GM03348 (cell line): ENCODE results near the gene EYA3.

Experiments
- DNase-seq: peaks from one replicate; pipeline ENCODE4 v3.0.0; 2012; ENCODE audit warnings: low spot score

The EYA3 gene

DNA sequence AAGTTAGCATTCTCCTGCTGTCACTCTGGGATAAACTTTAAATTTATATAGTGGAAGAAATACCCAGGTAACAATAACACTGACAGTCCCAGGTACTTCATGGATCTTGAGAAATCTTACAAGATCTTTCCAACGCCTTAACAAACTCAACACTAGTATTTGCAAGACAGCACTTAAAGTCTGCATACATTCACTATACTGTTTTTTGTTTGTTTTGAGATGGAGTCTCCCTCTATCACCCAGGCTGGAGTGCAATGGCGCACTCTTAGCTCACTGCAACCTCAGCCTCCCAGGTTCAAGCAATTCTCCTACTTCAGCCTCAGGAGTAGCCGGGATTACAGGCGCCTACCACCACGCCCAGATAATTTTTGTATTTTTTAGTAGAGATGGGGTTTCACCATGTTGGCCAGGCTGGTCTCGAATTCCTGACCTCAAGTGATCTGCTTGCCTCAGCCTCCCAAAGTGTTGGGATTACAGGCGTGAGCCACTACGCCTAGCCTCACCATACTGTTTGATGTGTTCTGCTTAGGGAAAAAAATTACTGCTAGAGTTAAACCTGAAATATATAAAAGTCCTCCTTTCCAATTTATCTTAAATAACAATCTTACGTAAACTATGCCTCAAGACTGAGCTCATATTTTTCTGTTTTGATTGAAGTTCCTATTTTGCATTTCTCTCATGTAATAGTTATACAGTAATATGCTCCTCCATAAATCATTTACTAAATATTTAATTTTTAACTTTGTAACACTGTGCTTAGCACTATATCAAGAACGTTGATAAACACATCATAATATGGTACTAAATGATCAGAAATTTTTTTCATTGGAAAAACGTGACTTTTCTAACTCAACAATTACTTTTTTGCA, 17.5 kb downstream of the EYA3 start:
- no peak for DNase-seq

DNA sequence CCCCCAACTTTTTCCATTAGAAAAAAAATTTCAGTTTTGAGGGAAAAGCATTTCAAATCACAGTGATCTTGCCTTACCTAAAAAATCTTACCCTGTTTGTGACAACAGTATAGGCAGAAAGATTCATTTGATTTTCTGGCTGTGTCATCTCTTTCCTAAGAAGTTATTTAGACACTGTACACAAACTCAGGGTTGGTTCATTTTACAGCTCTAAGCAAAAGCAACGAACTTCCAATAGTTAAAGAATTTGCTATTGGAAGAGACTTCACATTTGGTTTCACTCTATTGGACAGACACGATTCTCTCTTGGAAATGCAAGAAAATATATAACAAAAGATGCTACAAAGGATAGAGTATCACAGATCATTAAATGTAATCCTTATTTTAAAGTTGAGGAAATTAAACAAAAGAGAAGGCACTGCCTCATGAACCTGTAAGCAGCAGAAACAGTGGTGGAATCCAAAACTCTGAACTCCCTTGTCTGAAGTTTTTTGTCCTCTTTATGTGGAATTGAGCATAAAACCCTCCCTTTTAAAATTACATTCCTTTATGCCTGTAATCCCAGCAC, 20.8 kb downstream of the EYA3 start:
- peak; percentile 10 for DNase-seq

DNA sequence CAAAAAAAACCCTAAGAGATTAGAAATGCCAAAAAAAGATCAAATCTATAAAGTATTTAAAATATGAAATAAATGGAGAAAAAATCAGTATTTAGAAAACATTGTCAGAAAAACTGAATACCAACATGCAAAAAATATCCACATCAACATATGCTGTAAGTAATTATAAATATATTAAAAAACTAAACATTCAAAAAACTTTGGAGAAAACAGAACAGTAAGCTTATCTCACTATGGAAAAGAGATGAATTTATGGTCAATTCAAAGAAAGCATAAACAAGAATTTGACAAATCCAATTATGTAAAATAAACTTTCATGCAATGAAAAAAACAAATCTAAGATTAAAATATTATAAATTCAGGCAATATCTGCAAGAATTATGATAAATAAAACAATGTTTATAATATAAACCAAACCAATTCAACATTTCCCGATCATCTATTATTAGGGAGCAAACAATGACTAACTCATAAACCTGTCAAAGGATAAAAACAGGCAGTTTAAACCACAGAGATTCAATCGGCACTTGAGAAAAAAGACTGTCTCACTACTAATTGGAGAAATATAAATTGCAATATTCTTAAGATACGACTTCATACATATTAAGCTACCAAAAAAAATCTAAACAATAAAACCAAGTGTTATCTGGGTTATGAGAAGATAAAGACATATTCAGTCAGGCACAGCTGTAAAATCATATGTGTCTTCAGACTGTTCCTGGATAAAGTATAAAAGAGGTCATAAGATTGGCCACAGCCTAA, 21.8 kb downstream of the EYA3 start:
- DNase-seq: no peak

DNA sequence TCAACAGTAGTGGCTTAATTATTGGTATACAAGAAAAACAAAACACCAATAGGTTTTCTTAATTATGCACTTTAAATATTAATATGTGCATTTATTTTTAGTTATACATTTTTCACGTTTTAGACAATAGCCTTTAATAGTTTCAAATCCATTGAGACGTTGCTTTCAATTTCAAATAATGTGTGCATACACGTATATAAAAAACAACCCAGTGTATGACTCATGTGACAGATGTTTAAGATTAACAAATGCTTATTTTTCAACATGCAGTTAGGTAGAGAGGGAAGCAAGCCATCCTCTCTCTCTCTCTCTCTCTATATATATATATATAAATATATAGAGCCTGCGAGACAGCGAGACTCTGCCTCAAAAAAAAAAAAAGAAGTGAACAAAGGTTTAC, 24.3 kb downstream of the EYA3 start:
- DNase-seq: peak; percentile 25

DNA sequence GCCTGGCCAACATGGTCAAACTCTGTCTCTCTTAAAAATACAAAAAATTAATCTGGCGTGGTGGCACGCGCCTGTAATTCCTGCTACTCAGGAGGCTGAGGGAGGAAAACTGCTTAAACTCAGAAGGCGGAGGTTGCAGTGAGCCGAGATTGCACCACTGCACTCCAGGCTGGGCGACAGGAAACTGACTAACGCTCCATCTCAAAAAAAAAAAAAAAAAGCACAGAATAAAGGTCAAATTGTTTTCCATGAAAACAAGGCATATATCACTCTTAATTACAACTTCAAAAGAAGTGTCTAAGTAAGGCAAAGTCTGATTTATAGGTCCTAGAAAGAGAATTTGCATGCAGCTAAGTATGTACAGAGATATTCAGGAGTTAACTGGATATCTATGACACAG, 25.6 kb downstream of the EYA3 start:
- no peak for DNase-seq

DNA sequence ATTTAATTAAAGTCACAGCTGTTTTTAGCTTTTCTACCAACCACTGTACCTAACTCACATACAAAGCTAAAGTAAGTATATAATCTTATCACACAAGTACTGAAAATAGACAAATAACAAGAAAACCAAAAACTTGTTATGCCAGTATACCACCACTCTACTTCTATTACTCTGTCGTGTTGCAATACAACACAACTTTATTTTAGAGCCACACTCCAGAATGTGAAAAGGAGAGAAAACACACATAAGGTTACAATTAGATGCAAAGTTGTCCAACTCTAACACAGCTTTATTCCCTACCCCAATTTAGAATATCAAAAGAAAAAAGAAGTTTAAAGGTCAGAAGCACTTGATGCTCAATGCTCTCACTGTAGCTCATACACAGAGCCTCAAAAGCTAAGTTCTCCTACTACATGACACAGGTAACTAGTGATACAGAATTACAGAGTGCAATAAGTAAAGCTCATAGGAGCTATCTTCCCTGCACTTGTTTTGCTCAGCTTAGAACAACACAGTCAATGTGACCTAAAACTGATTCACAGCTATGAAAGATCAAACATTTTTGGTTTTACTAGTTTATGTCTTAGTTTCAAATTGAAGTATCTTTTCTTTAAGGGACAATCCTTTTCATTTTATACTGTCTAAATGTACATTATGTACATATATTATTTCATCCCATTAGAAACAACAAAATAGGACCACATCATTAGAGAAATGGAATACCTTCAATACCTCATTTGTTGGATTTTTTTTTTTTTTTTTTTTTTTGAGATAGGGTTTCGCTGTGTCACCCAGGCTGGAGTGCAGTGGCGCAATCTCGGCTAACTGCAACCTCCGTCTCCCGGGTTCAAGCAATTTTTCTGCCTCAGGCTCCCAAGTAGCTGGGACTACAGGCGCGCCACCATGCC, 29.2 kb downstream of the EYA3 start:
- no peak for DNase-seq

DNA sequence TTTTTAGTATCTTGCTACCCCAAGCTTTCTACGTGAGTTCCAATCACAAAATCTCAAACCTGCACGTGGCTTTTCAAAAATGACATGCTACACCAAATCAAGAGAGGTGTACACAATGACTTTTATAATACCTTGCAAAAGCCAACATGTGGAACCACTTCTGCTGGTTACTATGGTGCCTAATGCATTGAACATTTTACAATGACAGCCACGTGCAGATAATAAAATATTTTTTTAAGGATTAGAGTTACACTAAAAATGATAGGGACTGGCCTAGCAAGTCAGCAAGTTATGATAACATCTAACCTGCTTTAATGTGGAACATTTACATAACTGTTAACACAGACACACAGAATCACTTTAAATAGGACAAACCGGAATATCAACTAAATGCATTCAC, 30.2 kb downstream of the EYA3 start:
- no peak for DNase-seq

DNA sequence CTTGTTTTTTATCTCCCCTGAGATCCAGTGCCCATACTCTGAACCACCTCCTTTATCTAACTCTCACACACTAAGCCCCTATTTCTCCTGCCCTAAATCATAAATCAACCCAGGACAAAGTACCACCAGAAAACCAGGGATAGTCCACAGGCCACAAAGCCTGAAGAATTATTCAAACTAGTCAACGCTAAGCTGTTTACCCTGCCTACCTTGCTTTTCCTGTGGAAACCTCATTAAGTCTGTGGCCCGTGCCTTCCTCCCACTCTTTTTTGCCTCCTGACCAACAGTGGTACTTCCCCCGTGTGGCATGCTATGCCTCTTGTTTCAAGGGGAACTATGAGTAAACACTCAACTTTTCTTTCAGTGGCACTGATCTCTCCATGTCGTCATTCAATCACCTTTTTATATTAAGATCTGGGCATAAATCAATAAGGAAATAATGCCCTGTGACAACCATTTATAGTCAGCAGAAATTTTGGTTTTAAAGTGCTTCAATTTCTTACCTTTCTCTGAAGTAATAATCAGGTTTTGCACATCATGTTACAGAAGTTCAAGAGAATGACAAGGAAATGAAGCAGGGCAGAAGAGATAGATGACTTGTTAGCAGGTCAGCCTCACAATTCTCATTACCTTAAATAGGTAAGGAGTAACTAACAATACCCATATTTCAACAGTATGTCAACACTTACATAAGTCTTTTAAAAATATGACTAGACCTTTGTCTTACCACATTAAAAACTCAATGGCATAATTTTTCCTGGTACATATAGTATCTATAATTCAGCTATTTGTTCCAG, 32.1 kb downstream of the EYA3 start:
- DNase-seq: no peak

DNA sequence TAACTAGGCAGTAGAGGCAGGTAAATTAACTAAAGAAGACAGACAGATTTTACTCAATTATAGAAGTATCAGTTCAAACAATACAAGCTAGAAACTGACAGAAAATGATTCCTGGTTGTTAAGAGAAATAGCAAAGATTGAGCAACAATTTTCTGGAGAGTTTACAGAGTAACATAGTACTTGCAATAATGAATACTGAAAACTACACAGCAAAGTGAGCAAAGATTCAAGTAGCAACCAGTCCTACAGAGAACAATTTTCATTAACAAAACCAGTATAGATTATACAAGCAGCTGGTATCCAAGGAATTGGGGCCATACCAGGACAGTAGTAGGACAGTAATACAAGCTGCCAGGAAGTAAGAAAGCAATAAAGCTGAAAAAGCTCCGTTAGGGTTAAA, 37.6 kb downstream of the EYA3 start:
- no peak for DNase-seq

DNA sequence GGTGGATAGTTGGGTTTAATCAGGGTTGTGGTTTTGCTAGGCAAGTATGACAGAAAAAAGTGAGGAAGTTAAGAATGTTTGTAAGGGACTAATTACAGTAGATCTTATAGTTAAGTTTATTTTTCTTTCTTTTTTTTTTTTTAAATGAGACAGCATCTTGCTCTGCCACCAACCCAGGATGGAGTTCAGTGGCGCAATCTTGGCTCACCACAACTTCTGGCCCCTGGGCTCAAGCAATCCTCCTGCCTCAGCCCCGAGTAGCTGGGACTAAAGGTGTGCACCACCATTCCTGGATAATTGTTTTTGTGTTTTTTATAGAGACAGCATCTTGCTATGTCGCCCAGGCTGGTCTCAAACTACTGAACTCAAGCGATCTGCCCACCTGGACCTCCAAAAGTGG, 41.7 kb downstream of the EYA3 start:
- DNase-seq: no peak

DNA sequence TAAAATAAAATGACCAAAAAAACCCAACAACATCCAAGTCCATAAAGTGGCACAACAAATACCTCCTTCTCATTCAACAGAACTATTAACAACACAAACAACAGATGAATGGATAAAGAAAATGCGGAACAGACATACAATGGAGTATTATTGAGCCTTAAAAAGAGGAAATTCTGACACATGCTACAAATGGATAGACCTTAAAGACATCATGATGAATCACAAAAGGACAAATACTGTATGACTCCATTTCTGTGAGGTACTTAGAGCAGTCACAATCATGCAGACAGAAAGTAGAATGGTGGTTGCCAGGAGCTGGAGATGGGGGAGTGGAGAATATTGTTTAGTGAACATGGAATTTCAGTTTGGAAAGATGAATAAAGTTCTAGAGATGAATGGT, 42.6 kb downstream of the EYA3 start:
- DNase-seq: no peak

DNA sequence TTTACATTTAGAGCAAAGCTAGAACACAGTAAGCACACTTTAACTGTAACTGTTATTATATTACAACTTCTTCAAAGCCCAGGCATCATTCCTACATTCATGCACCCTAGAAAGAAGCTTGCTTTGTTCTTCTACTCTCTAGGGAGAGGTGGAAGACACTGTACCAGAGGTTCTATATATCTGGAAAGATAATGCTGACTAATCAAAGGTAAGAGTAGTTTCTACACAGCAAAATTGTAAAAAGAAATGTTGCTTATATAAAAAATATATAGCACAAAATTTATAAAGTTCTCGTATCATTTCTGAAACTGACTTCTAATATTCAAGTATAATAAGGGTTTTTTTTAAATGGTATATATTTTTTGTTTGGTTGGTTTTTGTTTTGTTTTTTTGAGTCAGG, 44.0 kb downstream of the EYA3 start:
- DNase-seq: no peak

DNA sequence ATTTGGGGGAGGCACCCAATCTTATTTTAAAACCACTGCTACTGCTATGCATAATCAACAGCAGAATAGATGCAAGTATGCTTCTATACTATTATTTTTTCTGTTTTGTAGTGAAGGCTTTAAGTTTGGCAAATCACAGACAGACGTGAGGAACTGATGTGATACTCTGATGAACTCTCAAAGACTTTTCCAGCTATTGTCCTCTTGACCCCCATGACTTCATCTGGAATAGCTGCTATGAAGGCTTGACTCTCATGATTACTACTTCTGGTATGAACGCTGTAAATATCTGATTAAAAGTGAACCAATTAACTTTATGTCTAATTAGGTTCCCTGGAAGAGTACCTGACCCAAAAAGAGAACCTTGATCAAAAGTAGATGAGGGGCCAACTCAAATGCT, 49.1 kb downstream of the EYA3 start:
- no peak for DNase-seq

DNA sequence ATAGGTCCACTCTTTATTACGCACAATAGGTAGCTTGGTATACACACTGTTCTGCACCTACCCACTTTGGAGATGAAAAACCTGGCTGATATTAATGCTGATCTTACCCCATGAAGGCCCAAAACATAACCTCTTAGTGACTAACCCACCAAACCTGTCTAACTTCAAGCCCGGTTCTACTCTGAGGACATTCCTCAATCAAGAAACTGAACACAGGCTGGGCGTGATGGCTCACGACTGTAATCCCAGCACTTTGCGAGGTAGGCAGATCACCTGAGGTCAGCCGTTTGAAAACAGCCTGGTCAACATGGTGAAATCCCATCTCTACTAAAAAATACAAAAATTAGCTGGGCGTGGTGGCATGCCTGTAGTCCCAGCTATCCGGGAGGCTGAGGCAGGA, 50.5 kb downstream of the EYA3 start:
- no peak for DNase-seq

DNA sequence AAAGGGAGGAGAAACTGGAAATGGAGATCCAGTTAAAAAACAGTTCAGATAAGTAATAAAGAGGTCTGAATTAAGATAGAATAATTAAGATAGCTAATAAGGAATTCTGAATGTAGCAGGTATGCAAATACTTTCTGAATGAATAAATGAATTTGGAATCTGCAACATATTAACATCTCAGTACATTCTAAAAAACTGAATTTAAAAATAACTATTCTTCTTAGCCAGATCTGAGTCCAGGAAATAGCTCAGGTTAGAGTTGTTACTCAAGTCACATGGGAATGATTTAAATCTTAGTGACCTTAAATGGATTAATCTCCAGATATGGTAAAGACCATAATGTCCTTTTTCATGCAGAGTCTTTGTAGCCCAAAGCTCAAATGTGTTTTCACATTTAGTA, 51.2 kb downstream of the EYA3 start:
- no peak for DNase-seq

DNA sequence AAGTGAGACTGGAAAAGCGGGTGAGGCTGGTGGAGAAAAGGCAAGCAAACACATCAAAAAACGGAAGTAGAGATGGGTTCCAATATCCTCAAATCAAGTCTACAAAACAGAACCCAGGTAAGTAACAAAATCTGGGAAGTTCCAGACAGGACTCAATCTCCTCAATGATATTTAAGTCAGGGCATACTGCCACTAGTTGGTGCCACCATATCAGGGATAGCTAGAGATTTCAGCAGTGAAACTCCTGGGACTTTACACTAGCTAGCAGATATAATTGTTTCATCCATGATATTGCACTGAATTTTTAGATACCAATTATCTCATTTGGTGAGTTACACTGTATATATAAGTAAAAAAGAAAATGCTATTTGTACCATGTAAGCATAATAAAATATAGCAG, 52.0 kb downstream of the EYA3 start:
- DNase-seq: no peak

DNA sequence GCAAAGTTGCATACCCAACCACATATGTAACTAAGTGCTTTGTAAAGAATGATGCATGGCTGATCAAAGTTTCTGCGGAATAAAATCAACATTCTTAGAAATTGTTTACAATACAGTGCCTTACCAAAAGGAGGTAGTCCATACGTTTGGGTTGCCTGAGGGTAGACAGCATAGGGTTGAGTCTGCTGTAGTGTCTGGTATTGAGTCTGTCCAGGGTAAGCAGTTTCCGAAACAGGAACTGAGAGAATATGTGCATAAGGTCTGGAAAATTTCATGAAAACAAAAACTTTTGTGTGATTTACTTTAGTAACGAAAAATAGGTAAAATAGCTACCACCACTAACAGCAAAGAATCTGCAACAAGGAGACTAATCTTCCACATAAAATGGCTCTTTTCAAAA, 53.0 kb downstream of the EYA3 start:
- no peak for DNase-seq

DNA sequence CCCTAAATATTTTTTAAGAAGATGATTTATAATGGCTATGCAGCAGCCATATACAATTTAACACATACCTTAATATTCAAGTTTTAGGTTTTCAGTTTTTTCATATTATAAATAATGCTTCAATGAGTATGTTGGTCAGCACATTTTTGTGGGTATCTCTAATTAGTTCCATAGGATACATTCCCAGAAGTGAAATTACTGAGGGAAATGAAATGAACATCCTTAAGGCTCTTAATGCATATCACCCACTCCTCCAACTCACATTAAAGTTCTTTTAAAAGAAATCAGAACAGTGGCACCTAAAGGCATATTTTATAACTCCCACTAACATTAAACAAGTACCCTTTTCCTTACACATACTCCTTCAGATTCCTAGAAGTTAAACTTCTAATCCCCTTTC, 56.1 kb downstream of the EYA3 start:
- DNase-seq: no peak

DNA sequence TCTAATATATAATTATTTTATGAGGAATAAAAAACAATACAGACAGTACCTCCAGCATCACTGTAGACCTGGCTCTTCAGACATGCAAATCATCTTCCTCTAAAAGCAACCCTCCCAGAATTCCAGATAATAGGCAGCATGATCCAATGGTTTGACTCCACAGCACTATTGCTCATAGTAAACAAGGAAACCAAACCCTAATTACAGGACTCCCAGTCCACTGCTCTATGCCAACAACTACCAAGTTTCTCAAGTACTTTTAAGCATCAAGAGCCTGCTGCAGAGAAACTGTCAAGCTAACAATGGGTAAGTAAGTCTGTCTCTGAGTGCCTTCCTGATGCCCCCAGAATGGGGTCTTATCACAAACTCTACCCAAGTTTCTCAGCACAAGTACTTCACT, 57.2 kb downstream of the EYA3 start:
- DNase-seq: peak; percentile 20

DNA sequence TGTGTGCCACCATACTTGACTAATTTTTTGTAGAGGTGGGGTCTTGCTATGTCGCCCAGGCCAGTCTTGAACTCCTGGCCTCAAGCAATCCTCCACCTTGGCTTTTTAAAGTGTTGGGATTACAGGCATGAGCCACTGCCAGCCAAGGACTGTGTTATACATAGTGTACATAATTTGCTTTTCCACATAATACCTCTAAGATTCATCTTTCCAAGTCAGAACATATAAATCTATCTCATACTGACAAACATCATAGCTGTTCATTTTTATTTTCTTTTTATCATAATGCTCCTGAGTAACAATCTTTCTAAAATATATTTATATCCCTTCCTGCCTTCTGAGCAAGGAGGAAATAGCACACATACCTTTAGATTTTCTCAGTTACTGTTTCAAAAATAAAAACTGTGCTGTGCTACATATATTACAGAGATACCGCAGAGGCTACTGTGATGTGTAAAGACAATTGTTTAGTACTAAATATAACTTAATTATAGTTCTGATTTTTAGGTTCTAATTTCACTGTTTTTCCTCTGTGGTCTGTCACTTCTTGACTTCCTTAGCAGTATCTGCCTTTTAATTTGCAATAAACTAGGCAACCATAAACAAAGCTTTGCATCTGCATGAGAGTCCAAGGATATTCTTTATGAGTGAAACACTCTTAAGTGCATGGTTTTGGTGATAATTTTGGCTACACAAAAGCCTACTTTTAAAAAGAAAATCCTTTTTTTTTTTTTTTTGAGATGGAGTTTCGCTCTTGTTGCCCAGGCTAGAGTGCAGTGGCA, 59.3 kb downstream of the EYA3 start:
- peak; percentile 30 for DNase-seq

DNA sequence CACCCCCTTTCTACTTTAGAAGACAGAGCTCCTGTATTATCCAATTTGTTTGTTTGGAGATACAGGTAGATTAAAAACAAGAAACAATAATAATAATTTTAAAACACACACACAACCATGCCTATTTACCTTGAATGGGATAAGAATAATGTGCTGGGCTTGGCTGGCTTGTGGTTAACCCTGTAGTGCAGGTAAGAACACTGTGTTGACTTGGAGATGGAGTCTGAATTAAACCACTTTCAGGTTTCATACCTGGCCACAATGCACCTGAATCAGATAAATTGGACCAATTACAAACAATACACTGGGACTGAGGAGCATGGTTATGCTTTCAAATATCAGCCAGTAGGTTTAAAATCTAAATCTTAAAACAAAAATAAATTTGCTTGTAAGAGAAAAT, 60.8 kb downstream of the EYA3 start:
- DNase-seq: no peak
